Sciatic nerve (tissue), 2 donors: ENCODE data around the gene SFRP2. TPM values are rescaled to one million over a fixed set of nuclear protein-coding genes. Genes with fewer than 3 reads are reported as not detected.

Source experiments
- ATAC-seq: fragments of 200-7000 bp; cut with Tn5 transposase; one replicate; pipeline ENCODE4 v1.9.1; 2020; ENCODE audit warnings: mild to moderate bottlenecking, moderate library complexity
- DNase-seq: peaks from one replicate; pipeline ENCODE4 v3.0.0-alpha.2; 2020; ENCODE audit warnings: low spot score
- intact Hi-C: fragments of 100-400 bp; cut with DNase I; formaldehyde crosslinking; loops from one replicate; pipeline ENCODE4 v1.14.2; 2022
- total RNA-seq: library from RNA; stranded (reverse); fragmentation: NEBNext Ultra II Directional; extraction: Animal tissue kit (Norgen Biotek cat#: 25700); gene quantifications from one replicate; pipeline ENCODE4 v1.2.1, GENCODE V29; 2021
- donor health status: DM: no; HTN: no; CAD: no.
- donor health status: DM: no; HTN: no; CAD: no.

Gene SFRP2
- total RNA-seq, 1 donor from 2014 or later = 126 TPM

GRCh38 chr4:153780876-153781275 lies 8.0 kb downstream of the SFRP2 start:
- no peak for ATAC-seq
- no peak for DNase-seq
- intact Hi-C loops = no loop called here

- ATAC-seq (no peak), DNase-seq (no peak)
- intact Hi-C loops = no loop called here
Measured at GRCh38 chr4:153780221-153780620, 8.7 kb downstream of the SFRP2 start.

DNA sequence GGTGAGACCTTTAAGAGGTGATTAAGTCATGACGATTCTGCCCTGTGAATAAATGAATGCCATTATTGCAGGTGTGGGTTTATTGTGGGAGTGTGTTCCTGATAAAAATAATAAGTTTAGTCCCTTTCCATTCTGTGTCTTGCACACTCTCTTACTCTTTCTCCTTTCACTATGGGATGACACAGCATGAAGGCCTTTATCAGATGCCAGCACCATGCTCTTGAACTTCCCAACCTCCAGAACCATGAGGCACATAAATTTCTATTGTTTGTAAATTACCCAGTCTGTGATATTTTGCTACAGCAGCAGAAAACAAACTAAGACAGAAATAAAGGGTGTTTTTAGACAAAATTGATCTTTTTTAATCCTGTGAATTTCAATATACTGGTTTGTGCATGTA lies 10.5 kb downstream of the SFRP2 start:
- intact Hi-C loops = no loop called here
- ATAC-seq (no peak), DNase-seq (no peak)

GRCh38 chr4:153777421-153777820 lies 11.5 kb downstream of the SFRP2 start:
- DNase-seq (no peak), ATAC-seq (no peak)
- intact Hi-C loops = no loop called here

- no peak for ATAC-seq
- intact Hi-C loops = no loop called here
- no peak for DNase-seq
Measured at GRCh38 chr4:153776601-153777000, 12.3 kb downstream of the SFRP2 start.

- intact Hi-C loops = no loop called here
- no peak for ATAC-seq
- DNase-seq = no peak
Measured at GRCh38 chr4:153773236-153773690, 15.6 kb downstream of the SFRP2 start.

- intact Hi-C loops = no loop called here
- DNase-seq (no peak), ATAC-seq (no peak)
Measured at GRCh38 chr4:153771046-153771445, 17.8 kb downstream of the SFRP2 start.

- intact Hi-C loops = no loop called here
- ATAC-seq (no peak), DNase-seq (no peak)
Measured at GRCh38 chr4:153766758-153767157, 22.1 kb downstream of the SFRP2 start.

DNA sequence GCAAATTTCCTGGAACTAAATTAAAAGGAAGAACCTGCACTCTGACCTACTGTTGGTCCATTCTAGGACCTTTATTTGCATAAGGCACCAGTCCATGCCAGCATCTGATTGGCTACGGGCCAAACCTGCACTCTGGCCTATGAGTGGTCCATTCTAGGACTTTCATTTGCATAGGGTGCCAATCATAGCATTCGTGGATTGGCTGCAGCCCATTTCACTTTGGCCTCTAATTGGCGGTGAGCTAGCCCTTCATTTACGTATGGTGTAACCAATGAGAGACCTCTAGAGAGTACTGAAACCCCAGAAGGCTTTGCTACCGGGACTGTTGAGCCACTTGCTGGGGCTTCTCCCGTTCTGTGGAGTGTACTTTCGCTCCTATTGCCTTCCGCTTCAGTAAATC lies 23.0 kb downstream of the SFRP2 start:
- ATAC-seq (no peak), DNase-seq (no peak)
- intact Hi-C loops = no loop called here

GRCh38 chr4:153764601-153765368 lies 24.1 kb downstream of the SFRP2 start:
- intact Hi-C loops = no loop called here
- DNase-seq (no peak), ATAC-seq (no peak)

DNA sequence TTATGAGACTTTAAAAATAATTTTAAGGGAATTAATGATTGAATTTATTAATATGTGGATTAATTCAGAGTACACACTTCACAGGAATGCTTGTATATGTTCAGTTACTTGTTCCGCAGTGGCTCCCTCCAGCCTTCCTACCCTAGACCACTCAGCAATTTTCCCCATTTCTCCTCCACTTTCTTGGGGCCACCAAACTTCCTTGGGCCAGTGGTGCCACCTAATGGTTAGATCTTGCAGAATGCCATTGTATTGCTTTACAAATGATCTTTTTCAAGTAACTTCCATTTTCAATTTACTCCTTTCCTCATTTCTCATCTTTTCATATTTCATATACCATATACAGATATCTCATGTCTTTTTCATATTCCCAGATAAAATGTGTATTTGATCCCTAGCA lies 25.5 kb downstream of the SFRP2 start:
- intact Hi-C loops = no loop called here
- ATAC-seq (no peak), DNase-seq (no peak)

DNA sequence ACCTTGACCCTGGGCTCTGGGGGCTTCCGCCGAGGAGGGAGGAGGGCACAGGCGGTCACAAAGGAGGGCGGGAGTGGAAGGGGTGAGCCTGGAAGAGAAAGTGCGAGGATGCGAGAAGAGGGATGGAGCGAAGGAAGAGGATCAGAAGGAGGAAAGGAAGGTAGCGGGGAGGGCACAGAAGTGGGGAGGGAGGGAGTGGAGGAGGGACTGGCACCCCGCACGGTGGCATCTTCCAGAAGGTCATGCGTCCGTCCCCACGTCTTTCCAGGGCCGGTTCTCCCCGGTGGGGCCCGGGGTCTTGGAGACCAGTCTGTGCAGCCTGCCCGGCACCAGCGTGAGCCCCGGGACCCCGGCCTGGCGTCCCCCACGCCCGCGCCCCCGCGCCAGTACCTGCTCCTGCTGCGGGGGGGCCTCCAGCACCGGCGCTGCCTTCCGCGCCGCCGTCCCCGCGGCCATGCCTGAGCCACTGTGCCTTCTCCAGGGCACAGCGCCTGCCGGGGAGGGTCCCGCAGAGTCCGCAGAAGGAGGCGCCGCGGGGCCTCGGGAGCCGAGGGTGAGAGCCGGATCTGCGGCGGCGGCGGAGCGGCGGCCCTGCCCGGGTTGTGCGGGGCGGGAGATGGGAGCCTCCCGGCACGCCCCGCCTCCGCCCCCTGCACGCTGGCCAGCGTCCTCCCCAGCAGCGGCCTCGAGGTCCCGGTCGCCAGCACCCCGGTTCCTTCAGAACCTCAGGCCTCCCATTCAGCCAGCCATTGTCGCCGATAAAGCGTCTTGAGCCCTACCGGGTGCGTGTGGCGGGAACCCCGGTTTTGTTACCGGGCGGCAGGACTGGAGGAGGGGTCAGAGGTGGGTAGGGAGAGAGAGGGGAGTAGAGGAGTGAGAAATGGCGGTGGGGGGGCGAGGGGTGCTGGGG lies 29.2 kb downstream of the SFRP2 start, which contains the start of gene RNF175:
TSS of gene RNF175 (minus strand) at position 618 of the 910 bp plus-strand sequence. CDS start at position 456, 162 bp downstream.
- DNase-seq (no peak), ATAC-seq (peak; percentile 50)
- intact Hi-C loops = no loop called here

DNA sequence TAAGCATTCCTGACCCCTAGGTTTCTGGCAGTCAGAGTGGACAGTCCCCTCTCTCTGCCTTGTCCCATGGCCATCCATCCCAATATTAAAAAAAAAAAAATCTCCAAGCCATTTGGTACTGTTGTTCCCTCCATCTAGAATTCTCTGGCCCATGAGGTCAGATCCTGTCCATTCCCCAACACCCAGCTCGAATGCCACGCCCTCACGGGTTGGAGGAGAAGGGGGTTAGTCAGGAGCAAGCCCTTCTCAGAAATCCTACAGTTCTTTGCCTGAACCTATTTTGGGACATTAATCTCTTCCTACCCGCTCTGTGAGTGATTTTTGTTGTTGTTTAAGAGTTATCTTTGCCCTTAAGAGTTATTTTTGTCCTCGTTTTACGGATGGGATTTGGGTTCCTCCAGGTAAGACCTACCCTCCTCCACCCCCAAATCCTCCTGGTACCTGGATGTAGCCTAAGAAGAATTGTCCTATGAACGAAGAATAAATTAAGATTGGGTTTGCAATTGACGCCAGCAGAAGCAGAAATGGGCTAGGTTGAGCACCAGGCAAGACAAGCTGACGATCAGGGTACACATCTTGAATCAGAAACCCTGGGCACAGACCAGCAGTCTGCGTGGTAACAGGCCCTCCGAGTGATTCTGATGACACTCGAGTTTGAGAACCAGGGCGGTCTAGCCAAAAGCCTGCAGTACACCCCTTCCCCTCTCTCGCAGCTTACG lies 30.0 kb downstream of the SFRP2 start:
- intact Hi-C loops = no loop called here
- DNase-seq (no peak), ATAC-seq (peak; percentile 31)

GRCh38 chr4:153758136-153758535 lies 30.7 kb downstream of the SFRP2 start:
- ATAC-seq = no peak
- DNase-seq = no peak
- intact Hi-C loops = no loop called here

GRCh38 chr4:153757407-153757806 lies 31.5 kb downstream of the SFRP2 start:
- ATAC-seq = no peak
- DNase-seq = no peak
- intact Hi-C loops = no loop called here

- ATAC-seq = no peak
Measured at GRCh38 chr4:153755186-153755585, 33.7 kb downstream of the SFRP2 start.

DNA sequence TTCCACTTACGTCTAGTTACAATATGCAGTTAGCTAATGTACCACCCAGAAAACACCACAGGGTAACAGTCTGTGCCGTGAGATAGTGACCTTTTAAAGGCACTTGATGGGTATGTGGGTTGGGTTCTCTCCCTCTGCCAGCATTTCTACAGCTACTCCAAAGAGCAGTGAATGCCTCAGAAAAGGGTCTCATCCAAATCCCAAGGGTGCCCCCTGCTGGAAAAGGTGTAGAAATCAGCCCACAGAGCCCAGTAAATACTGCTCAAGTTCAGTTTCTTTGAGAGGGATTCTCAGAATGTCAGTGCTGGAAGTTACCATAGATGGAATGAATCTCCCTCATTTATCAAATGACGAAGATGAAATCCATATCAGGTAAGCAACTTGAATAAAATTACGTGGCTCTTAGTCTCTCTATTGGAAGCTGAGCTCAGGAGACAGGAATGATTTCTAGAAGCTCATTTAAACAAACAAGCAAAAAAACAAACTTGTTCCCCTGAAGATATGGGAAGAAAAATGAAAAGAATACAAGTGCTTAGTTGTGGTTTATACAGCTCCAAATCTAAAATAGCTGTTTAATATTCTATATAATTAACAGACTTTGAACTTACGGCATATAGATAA lies 38.6 kb downstream of the SFRP2 start:
- intact Hi-C loops = no loop called here
- peak; percentile 68 for DNase-seq
- peak; percentile 78 for ATAC-seq

More at GRCh38 chr4:153755186-153755585, 33.7 kb downstream of the SFRP2 start:
- no peak for DNase-seq
- intact Hi-C loops = no loop called here

DNA sequence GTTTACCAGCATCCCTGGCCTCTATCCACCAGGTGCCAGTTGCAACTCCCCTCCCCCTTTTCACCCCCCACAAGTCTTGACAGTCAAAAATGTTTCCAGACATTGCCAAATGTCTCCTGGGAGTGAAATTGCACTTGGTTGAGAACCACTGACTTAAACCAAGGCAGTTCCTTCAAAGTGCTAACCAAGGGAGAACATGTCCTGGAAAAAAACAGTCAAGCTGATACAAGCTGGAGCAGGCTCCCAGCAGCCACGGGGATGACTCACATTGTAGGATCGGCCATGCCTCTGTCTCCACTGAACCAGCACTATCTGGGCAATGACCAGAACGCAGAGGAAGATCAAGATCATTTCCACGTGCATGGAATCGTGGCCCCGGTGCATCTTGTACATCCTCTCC lies 40.5 kb downstream of the SFRP2 start:
- ATAC-seq (peak; percentile 74), DNase-seq (no peak)
- intact Hi-C loops = no loop called here

- intact Hi-C loops = no loop called here
- DNase-seq = no peak
- ATAC-seq = peak; percentile 21
Measured at GRCh38 chr4:153747406-153747955, 41.4 kb downstream of the SFRP2 start.
